ENCODE data around the gene CHST11. TPM values are rescaled to one million over a fixed set of nuclear protein-coding genes. Genes with fewer than 3 reads are reported as not detected.

CHST11 gene
- total and polyA plus RNA-seq, 2 of the 4 experiments (the other 2 are of a cell fraction): 1.4 to 2.7 TPM

- no peak overlapping the region for H4K91ac ChIP-seq (ENCODE audit: insufficient read depth, low read depth, low read length)
- H3K79me1 ChIP-seq (ENCODE audit: low read depth in 1 of 2, low read length in 2 of 2): no peaks in the 10 kb centered on the region; a peak in 1 of 4 replicates
- H2BK5ac ChIP-seq (ENCODE audit: low read depth, low read length, poor library complexity, severe bottlenecking): no peak overlapping the region
- H2BK120ac ChIP-seq (ENCODE audit: low read depth, low read length): no peak overlapping the region
- WGBS, 2 experiments (ENCODE audit: extremely low coverage in 2 of 2, insufficient read length in 1 of 2): no CpG with 5 or more reads among the region's 1 CpG
- ChIA-PET POLR2A (ENCODE audit: unreplicated experiment) (no interaction called here), CTCF (no interaction called here)
- H3K4me2 ChIP-seq (ENCODE audit: low read depth, low read length): no peak overlapping the region
- H3K27ac ChIP-seq (ENCODE audit: insufficient read depth, low read length): no peak overlapping the region
- H4K8ac ChIP-seq (ENCODE audit: low read depth in 2 of 2, low read length in 2 of 2): no peak overlapping the region
- BruUV-seq (replicated peaks): no TSS peak
- no peak overlapping the region for H3K4ac ChIP-seq (ENCODE audit: low read depth, low read length)
- H3K14ac ChIP-seq (replicated peaks; ENCODE audit: low read depth, low read length): no peak overlapping the region
- no peak overlapping the region for H3K56ac ChIP-seq (ENCODE audit: extremely low read depth, insufficient read depth, low read length)
- no peak overlapping the region for H3K9ac ChIP-seq (ENCODE audit: low read depth, low read length)
- no peak overlapping the region for H2BK15ac ChIP-seq (ENCODE audit: low read depth, low read length)
- dilution Hi-C loops (cut with HindIII; ENCODE audit: low sequenced_read_pairs, unreplicated experiment): no loop called here
- no peak overlapping the region for H2AK9ac ChIP-seq (replicated peaks; ENCODE audit: low read depth, low read length, poor library complexity)
- DNase-seq (no peak), ATAC-seq (ENCODE audit: low read depth) (no peak)
- no peak for TF ChIP-seq CEBPB (IDR thresholded peaks at IDR 0.05; ENCODE audit: low read depth, low read length)
- TF ChIP-seq CHD1 (IDR thresholded peaks at IDR 0.05; ENCODE audit: low read depth, low read length): no peak
- no peak for TF ChIP-seq FOS (IDR thresholded peaks at IDR 0.05; ENCODE audit: low read depth, low read length)
- no peak for TF ChIP-seq SMC3 (IDR thresholded peaks at IDR 0.05; ENCODE audit: low read depth, low read length)
- no peaks in the 10 kb centered on the region for H4K20me1 ChIP-seq (ENCODE audit: insufficient read depth, low read length)
- intact Hi-C loops (cut with micrococcal nuclease): no loop called here
- in situ Hi-C loops (cut with MboI; ENCODE audit: low sequenced_read_pairs): no loop called here
- H3K36me3 ChIP-seq (ENCODE audit: control insufficient read depth, insufficient read depth, low read length): no peaks in the 10 kb centered on the region
- no peak overlapping the region for H3K4me3 ChIP-seq (ENCODE audit: insufficient read depth, low read depth, low read length)
- H2AFZ ChIP-seq (replicated peaks; ENCODE audit: low read length, poor library complexity): no peak overlapping the region
- H3K9me1 ChIP-seq (ENCODE audit: insufficient read depth, low read length): no peaks in the 10 kb centered on the region
- no peaks in the 10 kb centered on the region for H3K9me3 ChIP-seq (ENCODE audit: control insufficient read depth, insufficient read depth, low read length)
- no peaks in the 10 kb centered on the region for H3K4me1 ChIP-seq (ENCODE audit: control insufficient read depth, insufficient read depth, low read length)
- H3K27me3 ChIP-seq (ENCODE audit: control insufficient read depth, insufficient read depth, low read length): peaks cover 5% of the 10 kb centered on the region
- H4K5ac ChIP-seq (ENCODE audit: low read depth, low read length): no peak overlapping the region
- no peak overlapping the region for H2AK5ac ChIP-seq (ENCODE audit: low read depth, low read length)
- no peak overlapping the region for H2BK20ac ChIP-seq (ENCODE audit: low read depth, low read length)
- H3K23ac ChIP-seq (ENCODE audit: low read depth, low read length): no peak overlapping the region
- no peak overlapping the region for H3K18ac ChIP-seq (ENCODE audit: low read depth, low read length)
Measured at GRCh38 chr12:104470521-104470920, 13.8 kb downstream of the CHST11 start.
